CD4-positive, alpha-beta T cell (primary cell): ENCODE measurements around the gene CASP1. TPM values are rescaled to one million over a fixed set of nuclear protein-coding genes. Genes with fewer than 3 reads are reported as not detected.
A peak's percentile ranks its signal among the peaks of the same experiment; 100 is the strongest.
"Not testable (repeated sequence)": the region's sequence is repeated elsewhere in the genome, so short reads cannot be mapped to it uniquely, and the experiment has no call there.

Experiments used
- ATAC-seq: fragments of 200-7000 bp; cut with Tn5 transposase; one replicate; pipeline ENCODE4 v1.10.0; 2022; ENCODE audit warnings: mild to moderate bottlenecking; ENCODE audit not compliant: poor library complexity
- CTCF ChIA-PET: fragments of 350-600 bp; sonication (Branson Sonifier 250); formaldehyde crosslinking; loops from one replicate; lab custom pipeline; 2021; ENCODE audit warnings: antibody characterized with exemption, inconsistent platforms; lab: Charles Lee
- POLR2A ChIA-PET: fragments of 350-600 bp; sonication (Branson Sonifier 250); formaldehyde crosslinking; loops from one replicate; lab custom pipeline; 2021; ENCODE audit warnings: antibody characterized with exemption, inconsistent platforms; lab: Charles Lee
- DNase-seq, 14 experiments: peaks; one replicate each; pipeline ENCODE4 v3.0.0-alpha.2; 2013 to 2020; ENCODE audit warnings: mixed read lengths in 2 of 14
- H3K27ac ChIP-seq, 2 donors: one replicate each; pipeline versions ENCODE4 v1.5.1 to v1.7.0; 2013; ENCODE audit warnings: low read length in 2 of 2, low read depth in 1 of 2, mild to moderate bottlenecking in 1 of 2
- H3K27me3 ChIP-seq, 2 experiments: 1 replicate in 1 of 2; 2 replicates in 1 of 2; pipeline versions ENCODE4 v1.6.1 to v1.7.0; 2013; ENCODE audit warnings: low read length in 2 of 2, control low read depth in 1 of 2, mild to moderate bottlenecking in 1 of 2, moderate library complexity in 1 of 2; ENCODE audit not compliant: insufficient read depth in 2 of 2, control insufficient read depth in 1 of 2
- H3K36me3 ChIP-seq: one replicate; pipeline ENCODE4 v1.6.1; 2013; ENCODE audit warnings: low read length, control low read depth; ENCODE audit not compliant: insufficient read depth
- H3K4me1 ChIP-seq: one replicate; pipeline ENCODE4 v1.6.1; 2013; ENCODE audit warnings: low read length, control low read depth; ENCODE audit not compliant: insufficient read depth
- H3K4me3 ChIP-seq: one replicate; pipeline ENCODE4 v1.5.1; 2013; ENCODE audit warnings: mild to moderate bottlenecking, low read length, moderate library complexity
- H3K9me3 ChIP-seq, 2 experiments: 1 replicate in 1 of 2; 2 replicates in 1 of 2; pipeline versions ENCODE4 v1.6.1 to v1.7.0; 2013; ENCODE audit warnings: low read length in 2 of 2, mild to moderate bottlenecking in 2 of 2, control low read depth in 1 of 2, moderate library complexity in 1 of 2; ENCODE audit not compliant: control insufficient read depth in 1 of 2, insufficient read depth in 1 of 2
- H3K27ac Mint-ChIP-seq: one replicate; pipeline ENCODE4 v1.8.0; 2020; ENCODE audit warnings: mixed read lengths
- H3K27me3 Mint-ChIP-seq: one replicate; pipeline ENCODE4 v1.8.0; 2021; ENCODE audit warnings: mixed read lengths
- H3K36me3 Mint-ChIP-seq: one replicate; pipeline ENCODE4 v1.8.0; 2021; ENCODE audit warnings: low read depth, mixed read lengths
- H3K4me1 Mint-ChIP-seq: one replicate; pipeline ENCODE4 v1.8.0; 2021; ENCODE audit warnings: low read depth, mixed read lengths
- H3K4me3 Mint-ChIP-seq: one replicate; pipeline ENCODE4 v1.8.0; 2020; ENCODE audit warnings: mild to moderate bottlenecking, mixed read lengths
- H3K9me3 Mint-ChIP-seq: one replicate; pipeline ENCODE4 v1.8.0; 2020; ENCODE audit warnings: mixed read lengths
- intact Hi-C, 2 experiments: fragments of 100-400 bp; cut with DNase I in 1 of 2; cut with micrococcal nuclease in 1 of 2; formaldehyde crosslinking; loops; one replicate each; pipeline versions ENCODE4 v1.15.1 to v1.9.0; 2023 to 2025; cut with DNase I, micrococcal nuclease
- total RNA-seq, 174 experiments: library from RNA in 2 of 174; stranded (reverse) in 2 of 174; gene quantifications; one replicate each; pipeline ENCODE4 v1.2.3 and lab custom pipeline; 2021 to 2026
- TF ChIP-seq, protein P1 (sequence below): fragments of 200-600 bp; IDR thresholded peaks from one replicate; pipeline ENCODE4 v1.8.0; 2022; ENCODE audit warnings: antibody characterized with exemption, mild to moderate bottlenecking

Gene CASP1
- total RNA-seq, 2 experiments from 2014 or later, result 15.6 to 17.6 TPM

- intact Hi-C loops, result no loop called here
- Mint-ChIP-seq H3K27ac (peak overlapping the region; percentile 64), H3K9me3 (no peaks in the 10 kb centered on the region), H3K27me3 (no peaks in the 10 kb centered on the region), H3K4me3 (peak overlapping the region; percentile 77), H3K36me3 (no peaks in the 10 kb centered on the region), H3K4me1 (peaks cover 29% of the 10 kb centered on the region)
- peak overlapping the region in 1 of 2 donors; percentile 31 for H3K27ac ChIP-seq
- H3K27me3 ChIP-seq, result no peaks in the 10 kb centered on the region
- ChIA-PET CTCF (no interaction called here), POLR2A (no interaction called here)
- H3K4me3 ChIP-seq, result peak overlapping the region; percentile 43
- H3K4me1 ChIP-seq, result no peaks in the 10 kb centered on the region
- no peaks in the 10 kb centered on the region for H3K36me3 ChIP-seq
- peak; percentile 41 for ATAC-seq
- no peaks in the 10 kb centered on the region for H3K9me3 ChIP-seq
- TF ChIP-seq, protein P1, sequence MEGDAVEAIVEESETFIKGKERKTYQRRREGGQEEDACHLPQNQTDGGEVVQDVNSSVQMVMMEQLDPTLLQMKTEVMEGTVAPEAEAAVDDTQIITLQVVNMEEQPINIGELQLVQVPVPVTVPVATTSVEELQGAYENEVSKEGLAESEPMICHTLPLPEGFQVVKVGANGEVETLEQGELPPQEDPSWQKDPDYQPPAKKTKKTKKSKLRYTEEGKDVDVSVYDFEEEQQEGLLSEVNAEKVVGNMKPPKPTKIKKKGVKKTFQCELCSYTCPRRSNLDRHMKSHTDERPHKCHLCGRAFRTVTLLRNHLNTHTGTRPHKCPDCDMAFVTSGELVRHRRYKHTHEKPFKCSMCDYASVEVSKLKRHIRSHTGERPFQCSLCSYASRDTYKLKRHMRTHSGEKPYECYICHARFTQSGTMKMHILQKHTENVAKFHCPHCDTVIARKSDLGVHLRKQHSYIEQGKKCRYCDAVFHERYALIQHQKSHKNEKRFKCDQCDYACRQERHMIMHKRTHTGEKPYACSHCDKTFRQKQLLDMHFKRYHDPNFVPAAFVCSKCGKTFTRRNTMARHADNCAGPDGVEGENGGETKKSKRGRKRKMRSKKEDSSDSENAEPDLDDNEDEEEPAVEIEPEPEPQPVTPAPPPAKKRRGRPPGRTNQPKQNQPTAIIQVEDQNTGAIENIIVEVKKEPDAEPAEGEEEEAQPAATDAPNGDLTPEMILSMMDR, result no peak
- DNase-seq, result peak in 4 of 14 experiments; percentile 12 to 60 (median 28)
These were observed 35.4 kb upstream of the CASP1 start for GRCh38 chr11:105070306-105070705.

- H3K27ac ChIP-seq, result peak overlapping the region in 1 of 2 donors; percentile 31
- H3K27me3 Mint-ChIP-seq, H3K27me3 ChIP-seq, H3K36me3 ChIP-seq, H3K27ac Mint-ChIP-seq, H3K36me3 Mint-ChIP-seq, CTCF ChIA-PET, intact Hi-C loops, H3K9me3 Mint-ChIP-seq, H3K4me1 ChIP-seq, H3K9me3 ChIP-seq, POLR2A ChIA-PET, DNase-seq, ATAC-seq: not testable (repeated sequence)
- peak overlapping the region; percentile 43 for H3K4me3 ChIP-seq
- Mint-ChIP-seq H3K4me3 (peak overlapping the region; percentile 77), H3K4me1 (peaks cover 29% of the 10 kb centered on the region)
These were observed 34.8 kb upstream of the CASP1 start for GRCh38 chr11:105069749-105070148.

- H3K9me3 ChIP-seq, H3K36me3 ChIP-seq, H3K4me1 Mint-ChIP-seq, CTCF ChIA-PET, H3K9me3 Mint-ChIP-seq, H3K4me3 Mint-ChIP-seq, H3K27me3 Mint-ChIP-seq, H3K4me3 ChIP-seq, H3K27ac ChIP-seq, DNase-seq, intact Hi-C loops, H3K4me1 ChIP-seq, H3K27ac Mint-ChIP-seq, H3K27me3 ChIP-seq, ATAC-seq, H3K36me3 Mint-ChIP-seq, POLR2A ChIA-PET: not testable (repeated sequence)
These were observed 28.4 kb upstream of the CASP1 start for GRCh38 chr11:105063245-105063941.

- no peak for ATAC-seq
- no peaks in the 10 kb centered on the region for H3K9me3 ChIP-seq
- H3K27ac ChIP-seq, result no peak overlapping the region
- Mint-ChIP-seq H3K4me3 (no peak overlapping the region), H3K27ac (no peak overlapping the region), H3K36me3 (no peaks in the 10 kb centered on the region), H3K4me1 (no peaks in the 10 kb centered on the region), H3K9me3 (no peaks in the 10 kb centered on the region), H3K27me3 (no peaks in the 10 kb centered on the region)
- TF ChIP-seq, protein P1, result no peak
- H3K4me3 ChIP-seq, result no peak overlapping the region
- H3K36me3 ChIP-seq, result peaks cover 4% of the 10 kb centered on the region
- H3K4me1 ChIP-seq, result no peaks in the 10 kb centered on the region
- H3K27me3 ChIP-seq, result no peaks in the 10 kb centered on the region
- ChIA-PET POLR2A (no interaction called here), CTCF (no interaction called here)
- intact Hi-C loops, result no loop called here
- DNase-seq, result no peak
These were observed 22.5 kb upstream of the CASP1 start for GRCh38 chr11:105057432-105057831.
